Vagina (tissue), 2 donors: ENCODE results near the gene H3-3A.
"Not testable (repeated sequence)": the region's sequence is repeated elsewhere in the genome, so short reads cannot be mapped to it uniquely, and the experiment has no call there.

ENCODE experiments used
- POLR2A ChIP-seq, 2 donors: fragments of 450-650 bp; IDR thresholded peaks; one replicate each; pipeline ENCODE4 v1.6.1; 2017; ENCODE audit warnings: antibody characterized with exemption in 2 of 2, mild to moderate bottlenecking in 2 of 2, moderate library complexity in 2 of 2
- POLR2AphosphoS5 ChIP-seq, 2 donors: sonication (generic); formaldehyde crosslinking; IDR thresholded peaks; one replicate each; pipeline ENCODE4 v1.9.0; 2017; ENCODE audit warnings: antibody characterized with exemption in 2 of 2, mild to moderate bottlenecking in 2 of 2, low read depth in 1 of 2; ENCODE audit not compliant: insufficient read depth in 1 of 2

- TF ChIP-seq POLR2A (IDR thresholded peaks at IDR 0.05); POLR2AphosphoS5 (IDR thresholded peaks at IDR 0.05; ENCODE audit: insufficient read depth in 1 of 2, low read depth in 1 of 2): not testable (repeated sequence)
Observed at GRCh38 chr1:226092048-226092820, 29.7 kb downstream of the H3-3A start.
